ENCODE measurements around the gene ATL2. TPM values are rescaled to one million over a fixed set of nuclear protein-coding genes. Genes with fewer than 3 reads are reported as not detected.

Gene ATL2
- total and polyA plus RNA-seq, 2 donors (not counting 1 experiment from before 2014, with no cell fraction given), result 21.1 to 69.0 TPM

- ChIA-PET POLR2A (no interaction called here), CTCF (no interaction called here)
- H3K27me3 Mint-ChIP-seq, result no peaks in the 10 kb centered on the region
- peaks cover 0 to 4% (median 0%) of the 10 kb centered on the region in 3 donors for H3K9me3 ChIP-seq (ENCODE audit: control extremely low read depth in 1 of 3, control insufficient read depth in 2 of 3, insufficient read depth in 1 of 3, low read length in 2 of 3)
- H3K4me2 ChIP-seq (replicated peaks; ENCODE audit: low read depth, low read length, poor library complexity, severe bottlenecking), result no peak overlapping the region
- WGBS (ENCODE audit: insufficient coverage), result 100% methylated on average over 1 of the region's 2 CpGs
- H3K4me1 ChIP-seq (ENCODE audit: control insufficient read depth in 2 of 2, insufficient read depth in 2 of 2, low read length in 2 of 2), result no peaks in the 10 kb centered on the region
- no peak for ATAC-seq (ENCODE audit: low read depth)
- no peak overlapping the region for H3K4me3 Mint-ChIP-seq
- H3K36me3 ChIP-seq (replicated peaks in 1 of 2; ENCODE audit: control extremely low read depth in 1 of 2, control insufficient read depth in 1 of 2, extremely low read depth in 1 of 2, insufficient read depth in 2 of 2, low read length in 1 of 2), result no peaks in the 10 kb centered on the region
- no peaks in the 10 kb centered on the region for H3K9me3 Mint-ChIP-seq (ENCODE audit: insufficient read depth)
- no peak overlapping the region for H2AFZ ChIP-seq (ENCODE audit: insufficient read depth, low read depth, low read length, poor library complexity, severe bottlenecking)
- H4K20me1 ChIP-seq (ENCODE audit: control insufficient read depth, insufficient read depth, low read length, poor library complexity, severe bottlenecking), result no peaks in the 10 kb centered on the region
- intact Hi-C loops (cut with micrococcal nuclease), result no loop called here
- no peak for DNase-seq
- H3K4me3 ChIP-seq (ENCODE audit: control extremely low read depth in 1 of 5, extremely low read depth in 1 of 5, insufficient read depth in 1 of 5, low read depth in 2 of 5, low read length in 4 of 5), result no peak overlapping the region
- TF ChIP-seq CTCF (IDR thresholded peaks at IDR 0.05) (no peak), EZH2 (IDR thresholded peaks at IDR 0.05; ENCODE audit: borderline replicate concordance, insufficient read depth, low read depth, low read length, poor library complexity, severe bottlenecking) (no peak)
- H3K79me2 ChIP-seq (ENCODE audit: control insufficient read depth, insufficient read depth, low read length), result no peaks in the 10 kb centered on the region
- no peak overlapping the region for H3K27ac ChIP-seq (ENCODE audit: low read length in 2 of 2)
- H3K9ac ChIP-seq (ENCODE audit: low read length), result no peak overlapping the region
- H3K4me1 Mint-ChIP-seq, result no peaks in the 10 kb centered on the region
- H3K27ac Mint-ChIP-seq, result no peak overlapping the region
- H3K27me3 ChIP-seq (replicated peaks in 1 of 4; ENCODE audit: control extremely low read depth in 1 of 4, control insufficient read depth in 3 of 4, insufficient read depth in 4 of 4, low read length in 3 of 4), result peaks cover 0 to 2% (median 0%) of the 10 kb centered on the region in 4 experiments
These were observed 109.1 kb downstream of the ATL2 start for GRCh38 chr2:38268001-38268400.

- Mint-ChIP-seq H3K9me3 (ENCODE audit: insufficient read depth) (no peaks in the 10 kb centered on the region), H3K4me3 (no peak overlapping the region), H3K4me1 (no peaks in the 10 kb centered on the region), H3K27ac (no peak overlapping the region), H3K27me3 (no peaks in the 10 kb centered on the region)
- Histone ChIP-seq H3K4me2 (replicated peaks; ENCODE audit: low read depth, low read length, poor library complexity, severe bottlenecking) (no peak overlapping the region), H3K4me3 (ENCODE audit: control extremely low read depth in 1 of 5, extremely low read depth in 1 of 5, insufficient read depth in 1 of 5, low read depth in 2 of 5, low read length in 4 of 5) (no peak overlapping the region), H3K27me3 (replicated peaks in 1 of 4; ENCODE audit: control extremely low read depth in 1 of 4, control insufficient read depth in 3 of 4, insufficient read depth in 4 of 4, low read length in 3 of 4) (peaks cover 0 to 2% (median 0%) of the 10 kb centered on the region in 4 experiments), H3K36me3 (replicated peaks in 1 of 2; ENCODE audit: control extremely low read depth in 1 of 2, control insufficient read depth in 1 of 2, extremely low read depth in 1 of 2, insufficient read depth in 2 of 2, low read length in 1 of 2) (no peaks in the 10 kb centered on the region), H3K27ac (ENCODE audit: low read length in 2 of 2) (no peak overlapping the region), H4K20me1 (ENCODE audit: control insufficient read depth, insufficient read depth, low read length, poor library complexity, severe bottlenecking) (no peaks in the 10 kb centered on the region), H2AFZ (ENCODE audit: insufficient read depth, low read depth, low read length, poor library complexity, severe bottlenecking) (no peak overlapping the region), H3K9ac (ENCODE audit: low read length) (no peak overlapping the region), H3K79me2 (ENCODE audit: control insufficient read depth, insufficient read depth, low read length) (no peaks in the 10 kb centered on the region), H3K9me3 (ENCODE audit: control extremely low read depth in 1 of 3, control insufficient read depth in 2 of 3, insufficient read depth in 1 of 3, low read length in 2 of 3) (peaks cover 0 to 4% (median 0%) of the 10 kb centered on the region in 3 donors), H3K4me1 (ENCODE audit: control insufficient read depth in 2 of 2, insufficient read depth in 2 of 2, low read length in 2 of 2) (no peaks in the 10 kb centered on the region)
- no peak for TF ChIP-seq EZH2 (IDR thresholded peaks at IDR 0.05; ENCODE audit: borderline replicate concordance, insufficient read depth, low read depth, low read length, poor library complexity, severe bottlenecking)
- no peak for TF ChIP-seq CTCF (IDR thresholded peaks at IDR 0.05)
- DNase-seq (no peak), ATAC-seq (ENCODE audit: low read depth) (no peak)
- 94% methylated on average over 3 of the region's 4 CpGs for WGBS (ENCODE audit: insufficient coverage)
- POLR2A ChIA-PET, result no interaction called here
- CTCF ChIA-PET, result no interaction called here
- intact Hi-C loops (cut with micrococcal nuclease), result no loop called here
These were observed 109.7 kb downstream of the ATL2 start for GRCh38 chr2:38267270-38267925.
